C4-2B (cell line): Measurements from ENCODE around the gene ATXN1.

Experiments used
- H3K27ac ChIP-seq: fragments of 450-650 bp; 2 replicates; pipeline ENCODE4 v1.5.1; 2017
- CTCF ChIP-seq: fragments of 450-650 bp; conservative IDR thresholded peaks from 2 replicates; pipeline ENCODE4 v1.5.1; 2017; ENCODE audit warnings: mild to moderate bottlenecking
- ZFX ChIP-seq: fragments of 450-650 bp; IDR thresholded peaks from 2 replicates; pipeline ENCODE4 v1.6.1; 2017

The ATXN1 gene

GRCh38 chr6:16651871-16652270 lies 109.4 kb downstream of the ATXN1 start:
- TF ChIP-seq ZFX (no peak), CTCF (no peak)
- no peak overlapping the region for H3K27ac ChIP-seq

GRCh38 chr6:16649890-16650289 lies 111.4 kb downstream of the ATXN1 start:
- H3K27ac ChIP-seq = no peak overlapping the region
- TF ChIP-seq ZFX (no peak), CTCF (no peak)

GRCh38 chr6:16649241-16649640 lies 112.0 kb downstream of the ATXN1 start:
- TF ChIP-seq CTCF = no peak
- TF ChIP-seq ZFX = no peak

GRCh38 chr6:16648003-16648402 lies 113.3 kb downstream of the ATXN1 start:
- TF ChIP-seq ZFX = no peak
- TF ChIP-seq CTCF = no peak
- H3K27ac ChIP-seq = no peak overlapping the region

More at GRCh38 chr6:16649241-16649640, 112.0 kb downstream of the ATXN1 start:
- no peak overlapping the region for H3K27ac ChIP-seq

GRCh38 chr6:16647422-16647821 lies 113.8 kb downstream of the ATXN1 start:
- no peak overlapping the region for H3K27ac ChIP-seq
- no peak for TF ChIP-seq ZFX
- TF ChIP-seq CTCF = no peak

GRCh38 chr6:16644540-16645250 lies 116.6 kb downstream of the ATXN1 start:
- no peak overlapping the region for H3K27ac ChIP-seq
- TF ChIP-seq CTCF (no peak), ZFX (no peak)

GRCh38 chr6:16639684-16640480 lies 121.4 kb downstream of the ATXN1 start:
- H3K27ac ChIP-seq = no peak overlapping the region

More at GRCh38 chr6:16639684-16640480, 121.4 kb downstream of the ATXN1 start:
- TF ChIP-seq CTCF (no peak), ZFX (no peak)
